ENCODE data around the gene GHR. TPM values are rescaled to one million over a fixed set of nuclear protein-coding genes. Genes with fewer than 3 reads are reported as not detected.

GHR gene
- total RNA-seq, 1 experiment from 2014 or later = 0.05 TPM

GRCh38 chr5:42396111-42396510 is 27.1 kb upstream of the GHR start:
- no peak for ATAC-seq
- CTCF ChIA-PET = no interaction called here

GRCh38 chr5:42397267-42397666 is 26.0 kb upstream of the GHR start:
- CTCF ChIA-PET = no interaction called here
- BruUV-seq (replicated peaks) = no TSS peak

More at GRCh38 chr5:42396111-42396510, 27.1 kb upstream of the GHR start:
- H3K9me3 ChIP-seq (ENCODE audit: control insufficient read depth, insufficient read depth, low read depth, low read length) = no peaks in the 10 kb centered on the region
- BruUV-seq (replicated peaks) = no TSS peak
- no peaks in the 10 kb centered on the region for H3K4me1 ChIP-seq (ENCODE audit: control insufficient read depth, insufficient read depth, low read length)
- POLR2A ChIA-PET = no interaction called here
- intact Hi-C loops (cut with micrococcal nuclease; ENCODE audit: unreplicated experiment) (no loop called here), in situ Hi-C loops (cut with HindIII; ENCODE audit: low pct_unique_long_range_greater_than_20kb, low sequenced_read_pairs) (no loop called here)
- TF ChIP-seq TCF7L2 (IDR thresholded peaks at IDR 0.05; ENCODE audit: low read depth, low read length) = no peak
- TF ChIP-seq REST (IDR thresholded peaks at IDR 0.05; ENCODE audit: insufficient read depth in 1 of 2, low read depth in 2 of 2, low read length in 1 of 2) = no peak
- TF ChIP-seq SIN3A (IDR thresholded peaks at IDR 0.05; ENCODE audit: borderline replicate concordance, insufficient read depth, low read depth, low read length) = no peak
- TF ChIP-seq, protein P1, sequence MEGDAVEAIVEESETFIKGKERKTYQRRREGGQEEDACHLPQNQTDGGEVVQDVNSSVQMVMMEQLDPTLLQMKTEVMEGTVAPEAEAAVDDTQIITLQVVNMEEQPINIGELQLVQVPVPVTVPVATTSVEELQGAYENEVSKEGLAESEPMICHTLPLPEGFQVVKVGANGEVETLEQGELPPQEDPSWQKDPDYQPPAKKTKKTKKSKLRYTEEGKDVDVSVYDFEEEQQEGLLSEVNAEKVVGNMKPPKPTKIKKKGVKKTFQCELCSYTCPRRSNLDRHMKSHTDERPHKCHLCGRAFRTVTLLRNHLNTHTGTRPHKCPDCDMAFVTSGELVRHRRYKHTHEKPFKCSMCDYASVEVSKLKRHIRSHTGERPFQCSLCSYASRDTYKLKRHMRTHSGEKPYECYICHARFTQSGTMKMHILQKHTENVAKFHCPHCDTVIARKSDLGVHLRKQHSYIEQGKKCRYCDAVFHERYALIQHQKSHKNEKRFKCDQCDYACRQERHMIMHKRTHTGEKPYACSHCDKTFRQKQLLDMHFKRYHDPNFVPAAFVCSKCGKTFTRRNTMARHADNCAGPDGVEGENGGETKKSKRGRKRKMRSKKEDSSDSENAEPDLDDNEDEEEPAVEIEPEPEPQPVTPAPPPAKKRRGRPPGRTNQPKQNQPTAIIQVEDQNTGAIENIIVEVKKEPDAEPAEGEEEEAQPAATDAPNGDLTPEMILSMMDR (IDR thresholded peaks at IDR 0.05) = no peak
- no peak for TF ChIP-seq POLR2AphosphoS5 (IDR thresholded peaks at IDR 0.05; ENCODE audit: low read depth, low read length)
- no peak overlapping the region for H3K4me3 ChIP-seq (ENCODE audit: low read depth in 2 of 2, low read length in 2 of 2)
- H3K27ac ChIP-seq (ENCODE audit: low read length) = no peak overlapping the region
- no peak for DNase-seq (ENCODE audit: low read depth, low spot score)
- H3K27me3 ChIP-seq (ENCODE audit: control insufficient read depth, insufficient read depth, low read length) = no peaks in the 10 kb centered on the region
- H3K36me3 ChIP-seq (ENCODE audit: control insufficient read depth, insufficient read depth, low read length) = no peaks in the 10 kb centered on the region

More at GRCh38 chr5:42397267-42397666, 26.0 kb upstream of the GHR start:
- H3K4me3 ChIP-seq (ENCODE audit: low read depth in 2 of 2, low read length in 2 of 2) = no peak overlapping the region
- no peak overlapping the region for H3K27ac ChIP-seq (ENCODE audit: low read length)
- no peaks in the 10 kb centered on the region for H3K4me1 ChIP-seq (ENCODE audit: control insufficient read depth, insufficient read depth, low read length)
- no peaks in the 10 kb centered on the region for H3K36me3 ChIP-seq (ENCODE audit: control insufficient read depth, insufficient read depth, low read length)
- in situ Hi-C loops (cut with HindIII; ENCODE audit: low pct_unique_long_range_greater_than_20kb, low sequenced_read_pairs) = no loop called here
- DNase-seq (ENCODE audit: low read depth, low spot score) (no peak), ATAC-seq (no peak)
- TF ChIP-seq REST (IDR thresholded peaks at IDR 0.05; ENCODE audit: insufficient read depth in 1 of 2, low read depth in 2 of 2, low read length in 1 of 2) (no peak), SIN3A (IDR thresholded peaks at IDR 0.05; ENCODE audit: borderline replicate concordance, insufficient read depth, low read depth, low read length) (no peak), POLR2AphosphoS5 (IDR thresholded peaks at IDR 0.05; ENCODE audit: low read depth, low read length) (no peak), TCF7L2 (IDR thresholded peaks at IDR 0.05; ENCODE audit: low read depth, low read length) (no peak)
- no peaks in the 10 kb centered on the region for H3K27me3 ChIP-seq (ENCODE audit: control insufficient read depth, insufficient read depth, low read length)
- POLR2A ChIA-PET = no interaction called here
- H3K9me3 ChIP-seq (ENCODE audit: control insufficient read depth, insufficient read depth, low read depth, low read length) = no peaks in the 10 kb centered on the region
- intact Hi-C loops (cut with micrococcal nuclease; ENCODE audit: unreplicated experiment) = no loop called here

All from Panc1 (cell line).